ENCODE measurements around the gene GALK2. TPM values are rescaled to one million over a fixed set of nuclear protein-coding genes. Genes with fewer than 3 reads are reported as not detected.

The GALK2 gene
- total and polyA plus RNA-seq, 2 of the 8 experiments (the other 6 are each of a cell fraction or from before 2014, with no cell fraction given), result 8.7 to 16.1 TPM

GRCh38 chr15:49270541-49271421 is 100.7 kb downstream of the GALK2 start:
- H3K27me3 ChIP-seq (replicated peaks in 1 of 4; ENCODE audit: control insufficient read depth in 3 of 4, extremely low read depth in 1 of 4, insufficient read depth in 3 of 4, low read length in 3 of 4), result no peaks in the 10 kb centered on the region
- WGBS, 2 experiments (ENCODE audit: extremely low coverage in 1 of 2, insufficient coverage in 1 of 2, insufficient read length in 1 of 2, insufficient replicate concordance in 2 of 2, low coverage in 1 of 2, low lambda C conversion rate in 2 of 2, missing lambda C conversion rate in 1 of 2), result 84% methylated on average over 8 of the region's 8 CpGs; no CpG with 5 or more reads in 1 of the 2 experiments
- H3K4me1 ChIP-seq (replicated peaks in 1 of 4; ENCODE audit: control insufficient read depth in 3 of 4, insufficient read depth in 4 of 4, low read length in 3 of 4), result peaks cover 0 to 6% (median 4%) of the 10 kb centered on the region in 4 experiments; a peak in 4 of 7 replicates
- peaks cover 6% of the 10 kb centered on the region in 2 experiments for H3K9me3 ChIP-seq (ENCODE audit: insufficient read depth in 2 of 2, low read depth in 1 of 2, low read length in 1 of 2)
- no peak overlapping the region for H2BK120ac ChIP-seq (replicated peaks; ENCODE audit: low read depth, low read length)
- POLR2A ChIA-PET (ENCODE audit: partially characterized antibody), result no interaction called here
- H3K9ac ChIP-seq (replicated peaks in 1 of 4; ENCODE audit: extremely low read depth in 1 of 4, low read depth in 3 of 4, low read length in 3 of 4), result no peak overlapping the region
- no peak overlapping the region for H3K56ac ChIP-seq (replicated peaks; ENCODE audit: insufficient read length, low read depth, low read length)
- no peak overlapping the region for H2BK20ac ChIP-seq (ENCODE audit: low read length)
- H3K18ac ChIP-seq (ENCODE audit: extremely low read depth, low read length), result no peak overlapping the region
- H3K4ac ChIP-seq (replicated peaks; ENCODE audit: insufficient read length, low read depth, low read length), result no peak overlapping the region
- no peaks in the 10 kb centered on the region for H3K79me2 ChIP-seq (ENCODE audit: control insufficient read depth in 1 of 2, insufficient read depth in 2 of 2, low read length in 2 of 2)
- no peaks in the 10 kb centered on the region for H4K20me1 ChIP-seq (replicated peaks in 1 of 2; ENCODE audit: control insufficient read depth in 1 of 2, insufficient read depth in 2 of 2, low read length in 2 of 2)
- no peak overlapping the region for H4K5ac ChIP-seq (ENCODE audit: insufficient read length, low read depth, low read length)
- no peak overlapping the region for H2AFZ ChIP-seq (ENCODE audit: low read length)
- H4K8ac ChIP-seq (ENCODE audit: extremely low read depth, insufficient read depth, low read length), result no peak overlapping the region
- H3K36me3 ChIP-seq (ENCODE audit: control insufficient read depth in 2 of 4, insufficient read depth in 4 of 4, low read length in 3 of 4), result peaks cover 0 to 3% (median under 1%) of the 10 kb centered on the region in 4 experiments; a peak in 1 of 8 replicates
- H2BK5ac ChIP-seq (ENCODE audit: low read depth, low read length), result no peak overlapping the region
- H3K79me1 ChIP-seq (ENCODE audit: low read depth, low read length), result no peaks in the 10 kb centered on the region
- H3K27ac ChIP-seq (ENCODE audit: low read depth, low read length), result no peak overlapping the region
- no peaks in the 10 kb centered on the region for H3K23me2 ChIP-seq (ENCODE audit: low read depth, low read length)
- FAIRE-seq (no peak), DNase-seq (ENCODE audit: low read depth in 1 of 2, low spot score in 2 of 2) (no peak)
- H3K4me2 ChIP-seq (ENCODE audit: insufficient read depth in 1 of 2, low read depth in 2 of 2, low read length in 2 of 2), result no peak overlapping the region
- H2AK5ac ChIP-seq (ENCODE audit: low read depth, low read length), result no peak overlapping the region
- no peak overlapping the region for H2BK12ac ChIP-seq (ENCODE audit: low read depth, low read length)
- no peak overlapping the region for H3K4me3 ChIP-seq (ENCODE audit: extremely low read depth in 1 of 4, insufficient read depth in 2 of 4, low read depth in 3 of 4, low read length in 4 of 4)
- H2BK15ac ChIP-seq (ENCODE audit: low read length), result no peak overlapping the region
- H4K91ac ChIP-seq (replicated peaks; ENCODE audit: insufficient read length, low read length), result no peak overlapping the region
- CTCF ChIA-PET (ENCODE audit: partially characterized antibody), result interaction anchor here (0.8 kb wide), 1 partner anchor 12 kb away, joined by 3 read pairs; no protein-coding TSS in a partner anchor
- no peak overlapping the region for H3K14ac ChIP-seq (ENCODE audit: insufficient read length)
- H3K23ac ChIP-seq (ENCODE audit: insufficient read length), result no peak overlapping the region
- TF ChIP-seq POLR2A (IDR thresholded peaks at IDR 0.05; ENCODE audit: control extremely low read depth in 1 of 2, low read depth in 2 of 2, low read length in 2 of 2) (no peak), SAP30 (IDR thresholded peaks at IDR 0.05; ENCODE audit: insufficient read depth, insufficient replicate concordance, low read length) (no peak), BCL11A (IDR thresholded peaks at IDR 0.05; ENCODE audit: low read depth in 2 of 2, low read length in 2 of 2) (no peak), CBX5 (IDR thresholded peaks at IDR 0.05; ENCODE audit: low read depth, low read length) (no peak), SIRT6 (IDR thresholded peaks at IDR 0.05; ENCODE audit: low read length) (no peak), RBBP5 (IDR thresholded peaks at IDR 0.05; ENCODE audit: borderline replicate concordance, low read depth, low read length) (no peak), GTF2F1 (IDR thresholded peaks at IDR 0.05; ENCODE audit: borderline replicate concordance, low read depth, low read length) (no peak), RAD21 (IDR thresholded peaks at IDR 0.05 in 1 of 2, conservative IDR thresholded peaks at IDR 0.05 in 1 of 2; ENCODE audit: low read depth in 2 of 2, low read length in 2 of 2) (no peak), PHF8 (conservative IDR thresholded peaks at IDR 0.05; ENCODE audit: low read depth, low read length) (no peak), CBX8 (IDR thresholded peaks at IDR 0.05; ENCODE audit: borderline replicate concordance, low read depth, low read length) (no peak)
- TF ChIP-seq, protein P1, sequence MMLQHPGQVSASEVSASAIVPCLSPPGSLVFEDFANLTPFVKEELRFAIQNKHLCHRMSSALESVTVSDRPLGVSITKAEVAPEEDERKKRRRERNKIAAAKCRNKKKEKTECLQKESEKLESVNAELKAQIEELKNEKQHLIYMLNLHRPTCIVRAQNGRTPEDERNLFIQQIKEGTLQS (IDR thresholded peaks at IDR 0.05; ENCODE audit: insufficient read depth, low read depth, low read length), result no peak

All from H1 (cell line).